ENCODE results near the gene ZNF385B.
"Not testable (repeated sequence)": the region's sequence is repeated elsewhere in the genome, so short reads cannot be mapped to it uniquely, and the experiment has no call there.

ZNF385B gene

DNA sequence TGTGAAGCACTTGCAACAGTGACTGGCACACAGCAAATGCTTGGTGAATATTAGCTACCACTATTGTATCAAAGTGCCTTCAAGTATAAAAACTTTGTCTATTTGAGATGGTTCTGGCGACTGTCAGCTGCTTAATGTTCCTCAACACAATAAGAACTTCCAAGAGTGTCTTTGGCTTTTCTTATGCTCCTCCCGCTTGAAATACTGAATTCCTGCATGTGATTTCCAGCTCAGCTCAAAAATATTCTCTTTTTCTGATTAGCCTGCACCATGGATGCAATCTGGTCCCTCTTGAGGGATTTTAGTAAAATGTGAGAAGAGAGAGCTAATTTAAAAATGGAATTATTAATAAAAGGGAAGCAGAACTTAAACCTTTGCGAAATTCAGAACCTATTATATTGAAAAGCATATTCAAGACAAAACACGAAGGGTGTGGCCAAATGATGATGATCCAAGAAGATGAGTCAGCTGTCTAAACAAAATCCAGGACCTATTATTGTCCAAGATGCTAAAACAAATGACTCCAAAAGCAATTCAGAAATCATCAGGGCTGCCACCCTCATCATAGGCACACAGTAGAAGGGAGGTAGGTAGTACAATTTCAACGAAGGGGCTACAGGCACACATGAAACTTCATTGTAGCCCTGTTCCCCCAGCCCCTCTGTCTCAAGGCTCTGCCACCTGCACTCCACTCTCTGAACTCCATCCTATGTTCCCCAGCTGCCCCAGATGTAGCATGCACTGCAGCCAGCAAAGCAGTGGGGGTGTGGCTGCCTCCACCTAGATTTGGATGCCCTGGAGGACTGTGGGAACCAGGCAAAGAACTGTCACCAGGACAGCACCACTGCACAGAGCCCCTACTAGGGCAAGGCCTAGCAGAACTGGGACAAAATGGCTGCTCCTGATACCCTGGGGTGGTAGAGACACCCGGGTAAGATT is 190.1 kb downstream of the ZNF385B start:
- no peak for DNase-seq

GRCh38 chr2:179669196-179669595 is 192.2 kb downstream of the ZNF385B start:
- DNase-seq: no peak

GRCh38 chr2:179664972-179665812 is 196.2 kb downstream of the ZNF385B start:
- DNase-seq: peak; percentile 4

- DNase-seq: no peak
Measured at GRCh38 chr2:179661986-179662385, 199.4 kb downstream of the ZNF385B start.

DNA sequence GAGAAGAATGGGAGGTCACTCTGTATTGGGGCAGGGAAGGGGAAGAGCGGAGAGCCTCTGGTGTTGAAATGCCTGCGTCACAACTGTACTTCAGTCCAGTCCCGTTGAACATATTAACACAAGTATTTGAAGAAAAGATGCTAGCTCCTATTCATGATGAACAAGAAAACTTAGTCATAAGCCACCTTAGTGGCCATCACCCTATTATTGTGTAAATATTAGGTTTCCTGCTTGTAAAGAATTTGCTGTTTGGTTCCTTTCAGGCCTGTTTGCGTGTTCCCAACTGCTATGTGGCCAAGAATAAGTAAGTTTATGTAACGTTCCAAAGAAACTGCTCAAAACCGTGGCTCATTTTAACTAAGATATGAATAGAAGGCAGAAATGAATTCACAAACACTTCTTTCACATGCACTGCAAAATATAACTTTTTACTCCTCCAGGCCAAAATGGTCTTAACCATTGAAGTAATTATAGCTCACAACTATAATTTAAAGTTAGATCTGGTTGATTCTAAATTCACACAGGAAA is 204.3 kb downstream of the ZNF385B start:
- no peak for DNase-seq

DNA sequence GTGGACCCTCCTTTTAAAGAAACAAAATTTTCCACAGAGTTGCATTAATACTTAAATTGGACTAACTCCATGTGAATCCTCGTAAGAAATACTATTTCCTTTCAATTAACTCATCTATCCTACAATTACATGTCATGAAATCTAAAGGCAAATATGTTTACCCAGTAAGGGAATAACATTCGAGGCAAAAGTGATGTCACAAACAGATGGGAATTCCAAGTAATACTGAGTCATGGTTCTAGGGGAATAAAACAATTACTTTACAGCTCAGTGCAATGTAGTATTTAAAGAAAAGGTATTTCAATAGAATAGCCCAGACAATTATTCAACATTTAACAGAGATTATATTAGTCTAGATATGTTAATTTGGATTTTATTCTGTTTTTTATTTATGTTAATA is 205.8 kb downstream of the ZNF385B start:
- no peak for DNase-seq

DNA sequence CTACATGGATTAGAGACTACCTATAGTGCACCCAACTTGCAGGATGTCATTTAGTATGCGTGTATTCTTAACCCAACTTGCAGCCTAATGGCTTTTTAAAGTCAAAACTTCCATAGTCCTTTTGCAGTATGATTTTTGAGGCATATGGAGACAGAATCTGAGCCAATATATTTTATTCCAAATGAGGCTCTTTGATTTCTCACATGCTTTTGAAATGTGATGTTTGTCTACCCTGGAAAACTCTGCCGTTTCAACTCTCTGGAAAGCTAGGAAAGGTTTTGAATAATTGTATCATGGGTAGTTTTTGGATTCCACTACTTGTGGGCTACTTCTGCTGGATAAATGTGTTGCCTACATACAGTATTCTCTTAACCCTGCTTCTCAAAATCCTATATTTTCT is 206.6 kb downstream of the ZNF385B start:
- no peak for DNase-seq

DNA sequence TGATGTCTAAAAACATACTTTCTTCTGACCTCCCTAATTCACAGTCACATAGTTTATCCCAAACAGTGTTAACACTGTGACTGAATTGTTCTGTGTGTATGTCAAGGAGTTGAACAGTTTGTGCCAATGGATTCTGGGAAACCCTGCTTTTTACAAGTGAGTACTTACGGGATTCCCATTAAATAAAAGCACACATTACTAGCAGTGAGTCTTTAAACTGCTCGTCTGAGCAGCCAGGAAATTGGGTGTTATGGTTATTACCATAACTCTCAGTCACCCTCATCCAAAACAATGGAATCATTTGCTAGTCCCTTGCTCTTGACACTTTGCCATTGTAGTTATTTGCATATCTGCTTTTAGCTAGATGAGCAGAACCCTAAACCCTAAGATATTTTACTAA is 209.1 kb downstream of the ZNF385B start:
- no peak for DNase-seq

DNA sequence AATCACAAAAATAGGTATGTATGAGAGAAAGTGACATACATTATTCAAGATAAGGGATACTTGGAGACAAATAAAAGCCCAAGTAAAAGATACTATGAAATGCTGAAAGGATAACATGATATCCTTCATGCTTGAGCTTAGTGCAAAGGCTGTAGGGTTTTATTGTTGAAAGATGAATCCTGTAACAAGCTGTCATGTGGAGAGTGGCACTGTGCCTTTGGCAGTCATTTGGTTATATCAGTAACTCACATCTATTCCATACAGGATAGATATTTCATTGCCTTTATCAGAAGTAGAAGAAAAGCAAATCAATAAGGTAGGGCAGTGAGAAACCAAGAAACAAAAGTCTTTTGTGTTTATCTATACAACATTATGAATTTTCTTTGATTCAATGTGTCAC is 211.0 kb downstream of the ZNF385B start:
- DNase-seq: no peak

GRCh38 chr2:179646862-179647587 is 214.4 kb downstream of the ZNF385B start:
- no peak for DNase-seq

- DNase-seq: no peak
Measured at GRCh38 chr2:179646173-179646769, 215.1 kb downstream of the ZNF385B start.

DNA sequence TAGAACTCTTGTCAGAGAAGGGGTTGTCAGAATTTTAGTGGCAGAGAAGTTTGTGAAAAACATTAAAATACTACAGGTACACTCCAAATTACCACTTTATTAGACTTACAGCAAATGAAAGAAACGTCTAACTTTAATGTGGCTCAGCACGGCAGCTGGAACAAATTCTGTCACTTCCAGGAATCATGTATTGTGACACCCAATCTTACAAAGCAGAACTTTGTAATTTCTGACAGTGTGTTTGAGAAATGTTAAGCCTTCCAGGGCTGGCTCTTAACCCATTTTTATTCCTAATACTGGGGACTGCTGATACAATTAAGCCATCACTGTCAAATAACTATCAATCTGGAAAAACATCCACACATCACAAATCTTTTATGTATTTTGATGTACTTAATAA is 216.4 kb downstream of the ZNF385B start:
- no peak for DNase-seq

DNA sequence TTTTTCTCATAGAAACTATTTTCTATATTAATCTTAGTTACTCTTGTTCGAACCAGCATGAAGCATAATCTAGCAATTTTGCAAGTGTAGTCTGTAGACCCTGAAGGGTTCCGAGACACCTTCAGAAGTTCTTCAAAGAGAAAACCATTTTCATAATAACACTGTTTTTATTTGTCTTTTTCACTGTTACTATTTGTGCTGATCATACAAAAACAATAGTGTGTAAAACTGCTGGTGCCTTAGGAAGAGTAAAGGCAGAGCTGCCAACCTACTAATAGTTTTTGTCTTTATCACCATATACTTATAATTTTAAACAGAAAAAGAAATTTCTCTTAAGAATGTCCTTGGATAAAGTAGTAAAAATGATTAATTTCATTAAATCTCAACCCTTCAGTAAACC is 218.9 kb downstream of the ZNF385B start:
- DNase-seq: no peak

GRCh38 chr2:179636995-179637394 is 224.4 kb downstream of the ZNF385B start:
- no peak for DNase-seq

DNA sequence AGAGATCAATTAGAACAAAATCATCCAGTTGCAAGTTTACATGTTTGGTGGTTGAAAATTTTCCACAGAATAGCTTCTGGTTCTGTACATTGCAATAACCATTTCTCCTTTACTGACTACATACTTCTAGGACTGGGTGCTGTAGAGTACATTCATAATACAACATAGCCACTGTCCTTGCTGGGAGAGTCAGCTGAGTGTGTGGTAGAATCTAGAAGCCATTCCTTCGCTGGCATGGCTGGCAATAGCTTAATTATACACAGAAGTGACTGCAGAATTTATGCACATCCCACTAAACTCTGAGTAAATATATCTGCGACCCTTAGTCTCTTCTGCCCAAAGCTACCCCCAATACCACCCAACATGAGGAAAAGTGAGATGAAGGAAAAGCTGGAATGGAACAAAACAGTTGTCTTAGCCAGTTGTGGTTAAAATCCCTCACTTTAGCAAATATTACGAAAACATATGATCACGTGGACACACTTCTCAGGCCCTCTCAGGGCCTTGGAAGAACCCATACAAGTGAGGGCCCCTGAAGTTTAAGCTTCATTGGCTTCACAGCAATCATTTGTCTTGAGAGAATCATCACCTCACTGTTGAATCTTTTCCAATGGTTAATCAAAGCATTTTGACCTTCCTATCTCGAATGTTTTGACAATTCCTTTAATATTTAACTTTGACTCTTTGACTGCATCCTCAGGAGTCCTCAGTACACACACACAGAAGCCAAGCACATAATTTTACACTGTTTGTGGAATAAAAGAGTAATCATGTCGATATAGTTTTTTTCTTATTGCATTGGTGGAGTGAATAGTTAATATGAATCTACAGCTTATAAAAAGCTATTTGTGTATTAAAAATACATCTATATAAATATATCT is 225.1 kb downstream of the ZNF385B start:
- DNase-seq: no peak

GRCh38 chr2:179631769-179632385 is 229.5 kb downstream of the ZNF385B start:
- DNase-seq: not testable (repeated sequence)

GRCh38 chr2:179629776-179630175 is 231.6 kb downstream of the ZNF385B start:
- not testable (repeated sequence) for DNase-seq

DNA sequence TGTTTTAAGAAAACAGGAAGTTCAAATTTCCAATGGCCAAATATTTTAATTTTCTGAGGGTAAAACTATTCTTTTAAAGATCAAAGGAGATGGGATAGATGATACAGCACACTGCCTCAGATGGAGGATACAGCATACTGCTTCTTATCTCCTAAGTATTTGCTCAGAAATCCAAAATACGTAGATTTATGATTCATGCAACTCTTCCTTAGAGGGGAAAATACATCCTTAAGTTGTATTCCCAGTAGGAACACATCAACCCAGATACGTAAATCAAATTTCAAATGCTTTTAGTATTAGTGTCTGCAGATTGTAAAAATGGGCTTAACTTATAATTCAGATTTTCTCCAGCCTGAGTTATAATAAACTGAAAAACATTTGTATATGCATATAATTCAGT is 235.2 kb downstream of the ZNF385B start:
- no peak for DNase-seq

DNA sequence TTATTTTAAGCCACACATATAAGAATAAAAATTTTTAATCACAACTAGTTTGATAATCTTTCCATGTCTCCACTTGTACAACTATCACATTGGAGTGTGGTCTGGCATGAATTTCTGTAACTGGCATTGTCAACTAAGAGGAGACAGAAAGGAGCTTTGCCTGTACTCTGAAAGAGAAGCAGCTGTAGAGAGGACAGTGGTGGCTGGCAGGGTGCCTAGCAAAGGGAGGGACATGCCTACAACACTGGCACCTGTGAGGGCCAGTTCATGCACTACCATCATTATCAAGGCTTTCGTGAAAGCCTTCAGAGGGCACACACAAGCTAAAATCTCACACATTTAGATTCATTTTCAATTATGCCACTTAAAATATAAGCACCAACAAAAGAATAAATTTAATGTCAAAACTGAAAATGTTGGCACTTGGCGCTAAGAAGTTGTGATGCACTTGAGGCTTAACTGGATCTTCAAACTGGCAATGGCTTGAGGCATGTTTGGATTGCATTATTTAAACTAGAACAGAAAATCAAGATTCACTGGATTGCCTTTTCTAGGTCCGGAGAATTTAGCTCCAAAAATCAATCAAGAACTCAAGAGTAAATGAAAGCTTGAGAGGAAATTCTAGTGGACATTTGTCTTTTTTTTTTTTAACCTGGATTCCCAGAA is 238.6 kb downstream of the ZNF385B start:
- DNase-seq: no peak

DNA sequence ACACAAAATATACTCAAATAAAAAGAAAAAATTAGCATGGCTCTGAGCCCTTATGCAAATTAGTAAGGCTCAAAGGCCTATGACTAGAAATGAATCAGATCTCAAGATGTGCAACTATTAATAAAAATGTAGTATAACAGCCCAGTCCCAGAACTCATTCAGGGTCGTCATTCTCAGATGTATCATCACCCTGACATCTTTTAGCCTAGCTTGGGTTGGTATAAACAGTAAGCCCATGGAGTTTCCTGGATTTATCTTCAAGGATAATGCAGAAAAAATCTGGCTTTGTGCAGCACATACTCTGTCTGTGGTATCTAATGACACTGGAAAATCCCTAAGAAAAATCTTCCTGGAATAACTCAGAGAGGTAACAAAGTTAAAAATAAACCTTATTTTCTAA is 239.3 kb downstream of the ZNF385B start:
- no peak for DNase-seq
